Globus pallidus (tissue), 1 donor: ENCODE data around the gene PDE3B.
"Not testable (repeated sequence)": the region's sequence is repeated elsewhere in the genome, so short reads cannot be mapped to it uniquely, and the experiment has no call there.

Experiments
- DNase-seq: peaks from one replicate; pipeline ENCODE4 v3.0.0-alpha.2; 2015; ENCODE audit warnings: low spot score

Gene PDE3B

GRCh38 chr11:14746857-14747395 is 103.3 kb downstream of the PDE3B start:
- DNase-seq = no peak

DNA sequence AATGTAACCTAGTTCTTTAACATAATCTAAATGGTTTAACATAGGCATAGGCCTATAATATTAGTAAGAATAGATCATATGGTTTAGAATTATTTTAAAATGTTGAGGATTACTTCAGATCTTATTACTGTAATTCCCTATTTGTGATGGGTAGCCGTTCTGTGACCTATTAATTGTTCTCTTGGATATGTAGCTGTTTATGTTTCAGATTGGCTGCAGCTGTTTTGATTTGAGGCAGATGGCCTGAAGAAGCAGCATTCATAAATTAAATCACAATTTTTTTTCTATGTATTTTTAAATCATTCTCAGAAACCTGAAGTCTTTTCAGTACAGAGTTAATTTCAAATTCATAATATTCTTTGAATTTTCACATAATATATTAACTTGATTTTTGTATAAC is 104.5 kb downstream of the PDE3B start:
- no peak for DNase-seq

GRCh38 chr11:14750911-14751310 is 107.3 kb downstream of the PDE3B start:
- DNase-seq = no peak

DNA sequence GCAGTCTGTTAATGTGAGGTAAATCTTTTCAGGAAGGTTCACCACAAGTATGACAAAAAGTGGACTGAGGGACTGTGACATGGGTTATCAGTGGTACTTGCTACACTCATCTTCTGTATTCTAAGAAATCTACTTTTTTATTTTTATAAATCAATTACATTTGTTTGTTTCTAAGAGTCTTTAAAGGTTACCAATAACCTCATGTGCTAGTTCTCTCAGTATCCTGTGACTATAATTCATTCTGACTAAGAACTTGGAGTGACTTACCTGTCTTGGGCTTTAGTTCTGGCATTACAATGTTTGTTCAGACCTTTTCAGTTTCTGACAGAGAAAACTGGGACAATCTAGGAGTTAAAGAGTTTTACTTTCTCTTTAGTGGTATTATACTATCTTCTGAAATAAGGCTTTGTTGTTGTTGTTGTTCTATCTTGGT is 108.4 kb downstream of the PDE3B start:
- no peak for DNase-seq

DNA sequence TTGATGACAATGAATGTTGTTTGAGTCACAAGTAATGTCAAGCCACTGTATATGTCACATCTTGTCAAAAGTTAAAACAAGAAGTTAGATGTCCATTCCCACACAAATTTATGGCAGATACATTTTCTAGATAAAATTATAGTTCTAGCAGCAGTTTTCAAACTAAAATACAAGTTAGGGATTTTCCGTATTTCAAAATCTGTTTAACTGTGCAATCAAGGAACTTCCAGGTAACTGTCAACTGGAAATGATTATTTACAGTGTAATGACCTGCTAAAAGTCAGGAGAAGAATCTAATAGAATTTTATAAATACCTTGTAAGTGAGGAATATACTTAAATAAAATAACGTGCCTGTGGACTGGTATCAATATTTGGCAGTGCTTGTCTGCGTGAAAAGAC is 111.5 kb downstream of the PDE3B start:
- DNase-seq = no peak

DNA sequence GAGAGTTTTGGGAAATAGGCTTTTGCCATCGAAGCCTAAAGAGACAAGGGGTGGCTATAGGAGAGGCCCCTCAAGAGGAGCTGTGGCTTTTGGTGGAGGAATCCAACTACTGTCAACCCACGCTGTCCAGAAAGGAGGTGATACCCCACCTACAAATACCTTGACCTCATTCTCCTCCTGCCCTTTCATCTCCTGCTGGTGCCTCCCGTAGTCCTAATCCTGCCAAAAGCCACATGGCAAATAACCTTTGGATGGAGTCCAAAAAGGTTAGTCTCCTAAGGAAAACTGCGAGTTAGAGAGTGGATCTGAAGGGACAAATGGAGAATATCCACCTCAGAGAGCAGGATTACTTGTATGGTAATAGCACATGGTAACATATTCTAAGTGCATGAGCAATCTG is 112.7 kb downstream of the PDE3B start:
- no peak for DNase-seq

DNA sequence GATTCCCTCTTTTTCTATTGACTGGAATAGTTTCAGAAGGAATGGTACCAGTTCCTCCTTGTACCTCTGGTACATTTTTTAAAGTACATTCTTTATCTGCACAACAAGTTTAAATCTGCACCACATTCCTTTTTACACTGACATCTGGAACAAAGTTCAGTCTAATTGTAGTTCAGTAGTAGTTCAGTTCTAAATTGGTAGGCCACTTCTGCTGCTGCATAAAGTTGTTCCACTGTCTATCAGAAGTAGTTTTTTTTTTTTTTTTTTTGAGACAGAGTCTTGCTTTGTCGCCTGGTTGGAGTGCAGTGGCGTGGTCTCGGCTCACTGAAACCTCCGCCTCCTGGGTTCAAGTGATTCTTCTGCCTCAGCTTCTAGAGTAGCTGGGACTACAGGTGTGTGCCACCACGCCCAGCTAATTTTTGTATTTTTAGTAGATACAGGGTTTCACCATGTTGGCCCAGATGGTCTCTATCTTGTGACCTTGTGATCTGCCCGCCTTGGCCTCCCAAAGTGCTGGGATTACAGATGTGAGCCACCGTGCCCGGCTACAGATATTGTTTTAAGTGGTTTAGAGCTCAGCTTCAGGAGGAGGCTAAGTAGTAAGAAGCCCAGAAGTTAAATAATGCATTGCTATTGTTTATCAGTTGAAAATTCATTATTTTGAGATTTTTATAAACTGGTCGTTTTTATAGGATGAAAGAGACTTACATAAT is 115.9 kb downstream of the PDE3B start:
- DNase-seq = not testable (repeated sequence)

- no peak for DNase-seq
Observed at GRCh38 chr11:14764179-14764578, 120.6 kb downstream of the PDE3B start.

DNA sequence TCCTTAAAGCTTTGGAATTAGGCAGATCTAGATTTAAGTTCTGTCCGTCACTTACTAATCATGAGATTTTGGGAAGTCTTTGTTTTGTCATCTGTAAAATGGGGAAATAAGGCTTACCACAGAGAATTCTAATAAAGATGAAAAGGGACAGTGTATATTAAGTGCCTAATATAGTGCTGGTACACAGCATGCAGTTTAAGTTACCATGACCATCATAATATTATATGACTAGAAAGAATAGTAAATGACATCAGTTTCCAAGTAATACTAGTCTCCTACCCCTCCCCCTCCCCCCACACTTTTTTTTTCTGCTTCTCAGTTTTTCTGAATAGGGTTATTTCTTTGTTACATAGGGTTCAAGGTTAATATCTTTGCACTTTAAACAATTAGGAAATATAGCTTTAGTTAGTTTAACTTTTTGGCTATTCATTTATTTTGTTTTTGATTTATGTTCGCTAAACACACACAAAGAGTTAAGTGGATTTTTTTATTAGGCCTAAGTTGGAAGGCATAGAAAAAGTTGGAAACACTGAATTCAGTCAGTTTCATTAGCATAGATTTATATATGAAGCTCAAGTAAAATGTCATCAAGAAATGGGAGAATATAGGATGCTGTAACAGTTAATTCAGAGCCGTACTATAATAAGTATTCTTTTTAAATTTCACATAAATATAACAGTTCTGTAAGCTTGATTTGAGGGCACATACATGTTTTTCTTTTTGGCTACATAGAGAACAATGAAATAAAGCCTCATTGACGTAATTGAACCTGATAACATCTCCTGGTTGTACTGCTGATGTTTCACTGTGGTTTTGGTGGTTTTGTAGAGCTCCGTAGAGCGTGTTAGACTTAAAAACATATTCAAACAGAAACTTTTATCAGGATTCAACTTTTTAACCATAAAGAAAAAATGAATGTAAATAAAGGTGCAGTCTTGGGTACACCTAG is 121.2 kb downstream of the PDE3B start:
- no peak for DNase-seq

DNA sequence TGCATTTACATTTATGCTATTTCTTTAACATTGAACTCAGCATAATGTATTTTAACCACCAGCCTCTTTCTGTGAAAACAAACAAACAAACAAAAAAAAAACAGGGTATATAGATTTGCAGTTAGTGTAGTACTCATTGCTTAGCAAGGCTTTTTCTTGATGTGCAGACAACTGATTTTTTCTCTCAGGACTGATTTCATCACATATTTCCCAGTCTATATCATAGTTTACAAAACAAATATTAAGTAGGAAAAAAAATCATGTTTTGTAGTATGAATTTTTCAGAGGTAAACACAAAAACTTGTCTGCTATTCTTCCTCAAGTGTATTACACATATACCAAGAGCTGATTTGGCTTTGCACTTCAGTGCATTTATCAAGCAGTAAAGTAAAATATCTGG is 123.0 kb downstream of the PDE3B start:
- DNase-seq = no peak

DNA sequence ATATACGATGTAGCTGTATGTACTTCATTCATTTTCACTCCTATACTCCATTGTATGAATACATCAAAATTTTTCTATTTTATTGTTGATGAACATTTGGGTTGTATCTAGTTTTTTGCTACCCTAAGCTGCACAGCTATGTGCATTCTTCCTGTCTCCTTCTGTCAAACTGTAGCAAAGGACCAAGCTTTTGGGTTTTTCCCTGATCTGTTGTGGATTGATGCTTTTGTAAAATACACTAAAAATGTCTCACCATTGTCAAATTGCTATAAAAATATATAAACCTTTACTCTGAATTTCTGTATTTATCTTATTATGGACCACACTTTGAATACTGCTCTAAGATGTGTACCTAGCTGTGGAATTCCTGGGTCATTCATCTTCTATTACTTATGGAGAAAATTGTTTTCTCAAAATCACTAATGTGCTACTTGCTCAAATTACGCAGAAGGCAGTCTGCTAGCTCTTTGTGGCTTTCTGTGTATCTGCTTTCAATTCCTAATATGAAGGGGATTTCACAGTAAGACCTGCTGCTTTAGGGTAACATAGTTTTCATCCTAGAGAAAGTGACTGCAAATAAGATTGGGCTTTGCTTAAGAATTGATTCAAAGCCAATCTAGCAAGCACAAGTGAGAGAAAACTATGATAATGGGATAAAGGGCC is 125.1 kb downstream of the PDE3B start:
- no peak for DNase-seq

GRCh38 chr11:14773755-14774154 is 130.2 kb downstream of the PDE3B start:
- no peak for DNase-seq

DNA sequence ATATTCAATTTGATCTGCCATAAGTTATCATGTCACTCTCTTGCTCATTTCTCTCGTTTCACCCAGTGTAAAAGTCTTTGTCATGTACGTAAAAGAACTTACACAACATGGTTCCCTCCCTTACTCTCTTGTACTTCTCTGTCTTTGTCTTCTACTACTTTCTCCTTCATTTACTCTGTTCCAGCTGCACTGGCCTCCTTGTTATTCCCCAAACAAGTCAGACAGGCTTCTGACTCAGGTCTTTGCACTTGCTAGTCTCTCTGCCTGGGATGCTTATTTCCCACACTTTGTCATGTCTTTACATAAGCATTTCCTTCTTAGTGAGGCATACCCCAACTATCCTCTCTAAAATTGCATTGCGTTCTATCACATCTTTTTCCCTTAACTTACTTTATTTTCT is 131.1 kb downstream of the PDE3B start:
- no peak for DNase-seq

- no peak for DNase-seq
Observed at GRCh38 chr11:14775897-14776296, 132.3 kb downstream of the PDE3B start.

GRCh38 chr11:14778460-14778859 is 134.9 kb downstream of the PDE3B start:
- DNase-seq = not testable (repeated sequence)

DNA sequence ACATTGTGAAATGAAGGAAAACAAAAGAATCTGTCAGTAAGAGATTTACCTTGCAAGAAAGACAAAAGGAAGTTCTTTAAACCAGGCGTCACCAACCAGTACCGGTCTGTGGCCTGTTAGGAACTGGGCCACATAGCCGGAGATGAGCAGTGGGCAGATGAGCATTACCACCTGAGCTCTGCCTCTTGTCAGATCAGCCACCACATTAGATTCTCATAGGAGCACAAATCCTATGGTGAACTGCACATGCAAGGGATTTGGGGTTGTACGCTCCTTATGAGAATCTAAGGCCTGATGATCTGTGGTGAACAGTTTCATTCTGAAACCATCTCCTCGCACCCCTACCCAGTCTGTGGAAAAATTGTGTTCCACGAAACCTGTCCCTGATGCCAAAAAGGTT is 140.2 kb downstream of the PDE3B start:
- no peak for DNase-seq

- DNase-seq = no peak
Observed at GRCh38 chr11:14784230-14784629, 140.6 kb downstream of the PDE3B start.

- DNase-seq = no peak
Observed at GRCh38 chr11:14789879-14790484, 146.4 kb downstream of the PDE3B start.

- DNase-seq = no peak
Observed at GRCh38 chr11:14793546-14793945, 149.9 kb downstream of the PDE3B start.

DNA sequence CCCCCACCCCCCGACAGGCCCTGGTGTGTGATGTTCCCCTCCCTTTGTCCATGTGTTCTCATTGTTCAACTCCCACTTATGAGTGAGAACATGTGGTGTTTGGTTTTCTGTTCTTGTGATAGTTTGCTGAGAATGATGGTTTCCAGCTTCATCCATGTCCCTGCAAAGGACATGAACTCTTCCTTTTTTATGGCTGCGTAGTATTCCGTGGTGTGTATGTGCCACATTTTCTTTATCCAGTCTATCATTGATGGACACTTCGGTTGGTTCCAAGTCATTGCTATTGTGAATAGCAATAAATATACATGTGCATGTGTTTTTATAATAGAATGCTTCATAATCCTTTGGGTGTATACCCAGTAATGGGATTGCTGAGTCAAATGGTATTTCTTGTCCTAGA is 152.4 kb downstream of the PDE3B start:
- not testable (repeated sequence) for DNase-seq

DNA sequence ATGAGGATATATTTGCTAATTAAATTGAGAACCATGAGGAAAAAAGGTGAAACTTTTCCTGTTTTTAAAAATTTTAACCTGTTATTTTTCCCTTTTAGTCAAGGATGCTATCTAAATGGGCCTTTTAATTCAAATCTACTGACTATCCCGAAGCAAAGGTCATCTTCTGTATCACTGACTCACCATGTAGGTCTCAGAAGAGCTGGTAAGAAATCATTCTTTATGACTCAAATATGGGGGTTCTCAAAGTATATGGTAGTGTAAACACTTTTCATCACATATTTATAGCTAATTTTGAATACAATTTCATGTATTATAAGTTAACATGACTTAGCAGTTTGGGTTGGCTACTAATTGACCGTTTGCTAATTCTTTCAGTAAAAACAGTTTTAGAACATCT is 160.2 kb downstream of the PDE3B start:
- no peak for DNase-seq

DNA sequence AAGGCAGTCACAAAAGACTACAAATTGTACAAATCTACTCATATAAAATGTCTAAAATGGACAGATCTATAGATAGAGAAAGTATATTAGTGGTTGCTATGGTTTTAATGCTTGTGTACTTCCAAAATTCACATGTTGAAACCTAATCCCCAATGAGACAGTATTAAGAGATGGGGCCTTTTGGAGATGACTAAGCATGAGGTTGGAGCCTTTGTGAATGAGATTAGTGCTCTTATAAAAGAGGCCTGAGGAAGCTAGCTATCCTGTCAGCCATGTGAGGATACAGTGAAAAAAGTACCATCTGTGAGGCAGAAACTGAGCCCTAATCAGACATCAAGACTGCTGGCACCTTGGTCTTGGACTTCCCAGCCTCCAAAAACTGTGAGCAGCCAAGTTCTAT is 165.9 kb downstream of the PDE3B start:
- no peak for DNase-seq
